CD8-positive, alpha-beta memory T cell (primary cell): ENCODE results near the gene ELANE. TPM values are rescaled to one million over a fixed set of nuclear protein-coding genes. Genes with fewer than 3 reads are reported as not detected.

Source experiments
- CTCF ChIA-PET: fragments of 350-600 bp; sonication (Branson Sonifier 250); formaldehyde crosslinking; loops from one replicate; lab custom pipeline; 2021; ENCODE audit warnings: antibody characterized with exemption; lab: Charles Lee
- POLR2A ChIA-PET: fragments of 350-600 bp; sonication (Branson Sonifier 250); formaldehyde crosslinking; loops from one replicate; lab custom pipeline; 2021; ENCODE audit warnings: antibody characterized with exemption; lab: Charles Lee
- DNase-seq, 5 donors: peaks; one replicate each; pipeline versions ENCODE4 v3.0.0 to v3.0.0-alpha.2; 2020 to 2022; ENCODE audit warnings: mixed read lengths in 1 of 5
- H3K27ac ChIP-seq: one replicate; pipeline ENCODE4 v1.7.0; 2013; ENCODE audit warnings: low read depth, mild to moderate bottlenecking, low read length, moderate library complexity
- H3K27me3 ChIP-seq: 2 replicates; pipeline ENCODE4 v1.7.0; 2013; ENCODE audit warnings: low read length, mild to moderate bottlenecking; ENCODE audit not compliant: insufficient read depth, poor library complexity, severe bottlenecking
- H3K36me3 ChIP-seq: 2 replicates; pipeline ENCODE4 v1.7.0; 2013; ENCODE audit warnings: mild to moderate bottlenecking, low read length, moderate library complexity; ENCODE audit not compliant: insufficient read depth
- H3K4me1 ChIP-seq: 2 replicates; pipeline ENCODE4 v1.7.0; 2013; ENCODE audit warnings: mild to moderate bottlenecking, low read length, moderate library complexity; ENCODE audit not compliant: insufficient read depth
- H3K4me3 ChIP-seq: 2 replicates; pipeline ENCODE4 v1.7.0; 2013; ENCODE audit warnings: mild to moderate bottlenecking, low read length
- H3K9me3 ChIP-seq: 2 replicates; pipeline ENCODE4 v1.7.0; 2013; ENCODE audit warnings: mild to moderate bottlenecking, low read length
- H3K27ac Mint-ChIP-seq, 8 donors: one replicate each; pipeline ENCODE4 v1.8.0; 2020 to 2021; ENCODE audit warnings: mixed read lengths in 8 of 8, mild to moderate bottlenecking in 6 of 8, inconsistent platforms in 3 of 8, moderate library complexity in 3 of 8
- H3K27me3 Mint-ChIP-seq, 2 donors: one replicate each; pipeline ENCODE4 v1.8.0; 2020 to 2021; ENCODE audit warnings: mixed read lengths in 2 of 2, mild to moderate bottlenecking in 1 of 2, moderate library complexity in 1 of 2
- H3K36me3 Mint-ChIP-seq, 3 donors: one replicate each; pipeline ENCODE4 v1.8.0; 2020 to 2021; ENCODE audit warnings: mixed read lengths in 3 of 3, inconsistent platforms in 1 of 3, mild to moderate bottlenecking in 1 of 3
- H3K4me1 Mint-ChIP-seq, 3 donors: one replicate each; pipeline ENCODE4 v1.8.0; 2020 to 2021; ENCODE audit warnings: mixed read lengths in 3 of 3, inconsistent platforms in 1 of 3, mild to moderate bottlenecking in 1 of 3
- H3K4me3 Mint-ChIP-seq, 7 donors: one replicate each; pipeline ENCODE4 v1.8.0; 2020 to 2021; ENCODE audit warnings: mixed read lengths in 7 of 7, mild to moderate bottlenecking in 6 of 7, moderate library complexity in 4 of 7, inconsistent platforms in 2 of 7
- H3K9me3 Mint-ChIP-seq, 5 donors: one replicate each; pipeline ENCODE4 v1.8.0; 2020 to 2022; ENCODE audit warnings: mixed read lengths in 5 of 5, mild to moderate bottlenecking in 3 of 5, moderate library complexity in 2 of 5, inconsistent platforms in 1 of 5
- polyA plus RNA-seq: library from polyadenylated mRNA; unstranded; fragments of 300-500 nt; fragmentation: Illumina TruSeq; gene quantifications from one replicate; pipeline ENCODE4 v1.2.3, GENCODE V29; 2021
- total RNA-seq, 2 experiments: library from RNA; stranded (reverse); gene quantifications; one replicate each; pipeline ENCODE4 v1.2.3, GENCODE V29; 2021

The ELANE gene
- total and polyA plus RNA-seq, 3 experiments from 2014 or later, result not detected

GRCh38 chr19:901216-902092 lies 49.4 kb downstream of the ELANE start:
- Mint-ChIP-seq H3K9me3 (no peaks in the 10 kb centered on the region), H3K27ac (peak overlapping the region in 1 of 8 donors; percentile 47), H3K4me1 (peaks cover 2 to 44% (median 9%) of the 10 kb centered on the region in 3 donors), H3K36me3 (peaks cover 0 to 54% (median 3%) of the 10 kb centered on the region in 3 donors), H3K4me3 (no peak overlapping the region), H3K27me3 (no peaks in the 10 kb centered on the region)
- peaks cover 27% of the 10 kb centered on the region for H3K4me1 ChIP-seq
- no peaks in the 10 kb centered on the region for H3K9me3 ChIP-seq
- CTCF ChIA-PET, result interaction anchor here (0.7 to 3.3 kb wide), 3 partner anchors 8 to 38 kb away, joined by 3 to 13 read pairs (median 3); no protein-coding TSS in a partner anchor
- no peak overlapping the region for H3K4me3 ChIP-seq
- H3K27ac ChIP-seq, result no peak overlapping the region
- H3K36me3 ChIP-seq, result peaks cover 6% of the 10 kb centered on the region
- POLR2A ChIA-PET, result interaction anchor here (0.5 to 2.0 kb wide), 2 partner anchors 8 to 17 kb away, joined by 3 to 9 read pairs; partner anchors contain the start of genes MED16 and RNU6-9
- DNase-seq, result no peak
- no peaks in the 10 kb centered on the region for H3K27me3 ChIP-seq

GRCh38 chr19:902093-902370 lies 49.9 kb downstream of the ELANE start:
- no peaks in the 10 kb centered on the region for H3K9me3 ChIP-seq
- ChIA-PET POLR2A (interaction anchor here (0.5 to 2.0 kb wide), 2 partner anchors 9 to 17 kb away, joined by 3 to 9 read pairs; partner anchors contain the start of genes MED16 and RNU6-9), CTCF (interaction anchor here (0.7 to 3.3 kb wide), 2 partner anchors 12 to 39 kb away, joined by 3 to 13 read pairs; no protein-coding TSS in a partner anchor)
- Mint-ChIP-seq H3K4me1 (peaks cover 8 to 46% (median 13%) of the 10 kb centered on the region in 3 donors), H3K27me3 (no peaks in the 10 kb centered on the region), H3K4me3 (no peak overlapping the region), H3K36me3 (peaks cover 0 to 50% (median 0%) of the 10 kb centered on the region in 3 donors), H3K9me3 (no peaks in the 10 kb centered on the region), H3K27ac (peak overlapping the region in 4 of 8 donors; percentile 12 to 61 (median 49))
- H3K27ac ChIP-seq, result no peak overlapping the region
- peaks cover 33% of the 10 kb centered on the region for H3K4me1 ChIP-seq
- peaks cover 6% of the 10 kb centered on the region for H3K36me3 ChIP-seq
- no peak for DNase-seq
- no peak overlapping the region for H3K4me3 ChIP-seq
- no peaks in the 10 kb centered on the region for H3K27me3 ChIP-seq

- Mint-ChIP-seq H3K27me3 (no peaks in the 10 kb centered on the region), H3K4me3 (no peak overlapping the region), H3K36me3 (peaks cover 0 to 45% (median 0%) of the 10 kb centered on the region in 3 donors), H3K9me3 (no peaks in the 10 kb centered on the region), H3K27ac (no peak overlapping the region), H3K4me1 (peaks cover 14 to 52% (median 18%) of the 10 kb centered on the region in 3 donors)
- no peaks in the 10 kb centered on the region for H3K9me3 ChIP-seq
- POLR2A ChIA-PET, result interaction anchor here (1.2 to 2.0 kb wide), 2 partner anchors 10 to 12 kb away, joined by 4 to 9 read pairs; partner anchors contain the start of genes MED16 and RNU6-9
- no peak overlapping the region for H3K4me3 ChIP-seq
- H3K4me1 ChIP-seq, result peaks cover 39% of the 10 kb centered on the region
- no peak for DNase-seq
- CTCF ChIA-PET, result interaction anchor here (0.7 to 3.3 kb wide), 3 partner anchors 11 to 39 kb away, joined by 3 to 13 read pairs (median 4); no protein-coding TSS in a partner anchor
- peaks cover 6% of the 10 kb centered on the region for H3K36me3 ChIP-seq
- H3K27me3 ChIP-seq, result no peaks in the 10 kb centered on the region
- no peak overlapping the region for H3K27ac ChIP-seq
These were observed 50.5 kb downstream of the ELANE start for GRCh38 chr19:902446-903226.

GRCh38 chr19:903266-903797 lies 51.2 kb downstream of the ELANE start:
- CTCF ChIA-PET, result interaction anchor here (0.8 to 3.3 kb wide), 2 partner anchors 37 to 40 kb away, joined by 4 to 13 read pairs; no protein-coding TSS in a partner anchor
- H3K27me3 Mint-ChIP-seq, result no peaks in the 10 kb centered on the region
- no peak overlapping the region for H3K27ac Mint-ChIP-seq

GRCh38 chr19:904545-904944 lies 52.4 kb downstream of the ELANE start:
- Histone ChIP-seq H3K36me3 (peaks cover 6% of the 10 kb centered on the region), H3K27ac (no peak overlapping the region), H3K9me3 (no peaks in the 10 kb centered on the region), H3K4me1 (peaks cover 43% of the 10 kb centered on the region), H3K4me3 (no peak overlapping the region), H3K27me3 (no peaks in the 10 kb centered on the region)
- Mint-ChIP-seq H3K4me1 (peaks cover 29 to 67% (median 30%) of the 10 kb centered on the region in 3 donors), H3K27me3 (no peaks in the 10 kb centered on the region), H3K9me3 (peaks cover 0 to 2% (median 0%) of the 10 kb centered on the region in 5 donors), H3K27ac (peak overlapping the region in 5 of 8 donors; percentile 26 to 74 (median 63)), H3K36me3 (peaks cover 2 to 38% (median 3%) of the 10 kb centered on the region in 3 donors), H3K4me3 (no peak overlapping the region)
- ChIA-PET CTCF (interaction anchor here (1.0 to 3.3 kb wide), 2 partner anchors 16 to 41 kb away, joined by 3 to 13 read pairs; no protein-coding TSS in a partner anchor), POLR2A (interaction anchor here (6.2 kb wide), 1 partner anchor 10 kb away, joined by 77 read pairs; the partner anchor contains the start of genes MED16 and RNU6-9)
- DNase-seq, result no peak

More at GRCh38 chr19:903266-903797, 51.2 kb downstream of the ELANE start:
- DNase-seq, result no peak
- no peaks in the 10 kb centered on the region for H3K9me3 ChIP-seq
- Mint-ChIP-seq H3K4me3 (no peak overlapping the region), H3K4me1 (peaks cover 18 to 59% (median 19%) of the 10 kb centered on the region in 3 donors), H3K36me3 (peaks cover 0 to 42% (median 0%) of the 10 kb centered on the region in 3 donors), H3K9me3 (no peaks in the 10 kb centered on the region)
- POLR2A ChIA-PET, result interaction anchor here (1.2 to 2.0 kb wide), 2 partner anchors 10 to 11 kb away, joined by 4 to 9 read pairs; partner anchors contain the start of genes MED16 and RNU6-9
- H3K4me1 ChIP-seq, result peaks cover 40% of the 10 kb centered on the region
- H3K4me3 ChIP-seq, result no peak overlapping the region
- H3K36me3 ChIP-seq, result peaks cover 6% of the 10 kb centered on the region
- H3K27me3 ChIP-seq, result no peaks in the 10 kb centered on the region
- H3K27ac ChIP-seq, result no peak overlapping the region

Other genes with a start within 250 kb of the ELANE start
- 10 to 100 TPM; 75.2 to 77.3 TPM for gene POLRMT, start 218.8 kb upstream of the ELANE start, total RNA-seq
- gene POLRMT, start 218.8 kb upstream of the ELANE start, polyA plus RNA-seq, result 58.8 TPM
- gene FGF22, start 212.4 kb upstream of the ELANE start, total RNA-seq, result under 1 TPM; 0.20 to 0.22 TPM
- gene FGF22, start 212.4 kb upstream of the ELANE start, polyA plus RNA-seq, result not detected
- 10 to 100 TPM; 89.6 to 95.5 TPM for gene RNF126, start 189.1 kb upstream of the ELANE start, total RNA-seq
- gene RNF126, start 189.1 kb upstream of the ELANE start, polyA plus RNA-seq, result 100.0 TPM
- gene FSTL3, start 175.9 kb upstream of the ELANE start, total RNA-seq, result 1 to 10 TPM; 7.7 to 8.0 TPM
- 0.81 TPM for gene FSTL3, start 175.9 kb upstream of the ELANE start, polyA plus RNA-seq
- not detected for gene PRSS57, start 156.9 kb upstream of the ELANE start, total RNA-seq
- gene PRSS57, start 156.9 kb upstream of the ELANE start, polyA plus RNA-seq, result not detected
- not detected for gene PALM, start 143.4 kb upstream of the ELANE start, total RNA-seq
- not detected for gene PALM, start 143.4 kb upstream of the ELANE start, polyA plus RNA-seq
- not detected for gene MISP, start 101.2 kb upstream of the ELANE start, total RNA-seq
- gene MISP, start 101.2 kb upstream of the ELANE start, polyA plus RNA-seq, result not detected
- gene PTBP1, start 54.9 kb upstream of the ELANE start, total RNA-seq, result 100 to 1,000 TPM; 969 to 978 TPM
- gene PTBP1, start 54.9 kb upstream of the ELANE start, polyA plus RNA-seq, result 177 TPM
- not detected for gene PLPPR3, start 30.3 kb upstream of the ELANE start, total RNA-seq
- gene PLPPR3, start 30.3 kb upstream of the ELANE start, polyA plus RNA-seq, result not detected
- not detected for gene AZU1, start 24.5 kb upstream of the ELANE start, total RNA-seq
- not detected for gene AZU1, start 24.5 kb upstream of the ELANE start, polyA plus RNA-seq
- gene PRTN3, start 11.3 kb upstream of the ELANE start, total RNA-seq, result not detected
- gene PRTN3, start 11.3 kb upstream of the ELANE start, polyA plus RNA-seq, result not detected
- 1 to 10 TPM in 1 of 2 experiments, under 1 TPM in 1; 0.89 to 1.5 TPM for gene CFD, start 7.4 kb downstream of the ELANE start, total RNA-seq
- 6.9 TPM for gene CFD, start 7.4 kb downstream of the ELANE start, polyA plus RNA-seq
- gene MED16, start 40.9 kb downstream of the ELANE start, total RNA-seq, result 10 to 100 TPM; 57.4 to 59.4 TPM
- 109 TPM for gene MED16, start 40.9 kb downstream of the ELANE start, polyA plus RNA-seq
- gene RNU6-9, start 41.2 kb downstream of the ELANE start, total RNA-seq, result not detected
- gene RNU6-9, start 41.2 kb downstream of the ELANE start, polyA plus RNA-seq, result not detected
- gene R3HDM4, start 60.9 kb downstream of the ELANE start, total RNA-seq, result 10 to 100 TPM; 60.7 to 65.2 TPM
- gene R3HDM4, start 60.9 kb downstream of the ELANE start, polyA plus RNA-seq, result 197 TPM
- gene KISS1R, start 65.0 kb downstream of the ELANE start, total RNA-seq, result 1 to 10 TPM; 1.2 to 2.3 TPM
- gene KISS1R, start 65.0 kb downstream of the ELANE start, polyA plus RNA-seq, result 0.49 TPM
- 10 to 100 TPM; 12.8 to 15.9 TPM for gene ARID3A, start 73.7 kb downstream of the ELANE start, total RNA-seq
- 0.49 TPM for gene ARID3A, start 73.7 kb downstream of the ELANE start, polyA plus RNA-seq
- gene WDR18, start 132.0 kb downstream of the ELANE start, total RNA-seq, result 100 to 1,000 TPM; 108 to 133 TPM
- 61.3 TPM for gene WDR18, start 132.0 kb downstream of the ELANE start, polyA plus RNA-seq
- not detected for gene GRIN3B, start 148.1 kb downstream of the ELANE start, total RNA-seq
- gene GRIN3B, start 148.1 kb downstream of the ELANE start, polyA plus RNA-seq, result not detected
- 100 to 1,000 TPM; 151 to 157 TPM for gene TMEM259, start 168.8 kb downstream of the ELANE start, total RNA-seq
- gene TMEM259, start 168.8 kb downstream of the ELANE start, polyA plus RNA-seq, result 84.6 TPM
- gene RNU6-2, start 169.2 kb downstream of the ELANE start, total RNA-seq, result not detected
- not detected for gene RNU6-2, start 169.2 kb downstream of the ELANE start, polyA plus RNA-seq
- gene CNN2, start 174.3 kb downstream of the ELANE start, total RNA-seq, result 10 to 100 TPM; 78.1 to 78.9 TPM
- 792 TPM for gene CNN2, start 174.3 kb downstream of the ELANE start, polyA plus RNA-seq
- 10 to 100 TPM; 33.8 to 39.5 TPM for gene ABCA7, start 187.8 kb downstream of the ELANE start, total RNA-seq
- 14.1 TPM for gene ABCA7, start 187.8 kb downstream of the ELANE start, polyA plus RNA-seq
- 100 to 1,000 TPM; 212 to 220 TPM for gene ARHGAP45, start 214.9 kb downstream of the ELANE start, total RNA-seq
- gene ARHGAP45, start 214.9 kb downstream of the ELANE start, polyA plus RNA-seq, result 478 TPM
- gene POLR2E, start 243.1 kb downstream of the ELANE start, total RNA-seq, result 100 to 1,000 TPM; 270 to 278 TPM
- 249 TPM for gene POLR2E, start 243.1 kb downstream of the ELANE start, polyA plus RNA-seq